COLO668 (cell line): Measurements from ENCODE around the gene CLSTN1.

Source experiments
- DNase-seq: peaks from one replicate; lab custom pipeline; 2025; ENCODE audit not compliant: unreplicated experiment; lab: John Stamatoyannopoulos, UW

CLSTN1 gene

DNA sequence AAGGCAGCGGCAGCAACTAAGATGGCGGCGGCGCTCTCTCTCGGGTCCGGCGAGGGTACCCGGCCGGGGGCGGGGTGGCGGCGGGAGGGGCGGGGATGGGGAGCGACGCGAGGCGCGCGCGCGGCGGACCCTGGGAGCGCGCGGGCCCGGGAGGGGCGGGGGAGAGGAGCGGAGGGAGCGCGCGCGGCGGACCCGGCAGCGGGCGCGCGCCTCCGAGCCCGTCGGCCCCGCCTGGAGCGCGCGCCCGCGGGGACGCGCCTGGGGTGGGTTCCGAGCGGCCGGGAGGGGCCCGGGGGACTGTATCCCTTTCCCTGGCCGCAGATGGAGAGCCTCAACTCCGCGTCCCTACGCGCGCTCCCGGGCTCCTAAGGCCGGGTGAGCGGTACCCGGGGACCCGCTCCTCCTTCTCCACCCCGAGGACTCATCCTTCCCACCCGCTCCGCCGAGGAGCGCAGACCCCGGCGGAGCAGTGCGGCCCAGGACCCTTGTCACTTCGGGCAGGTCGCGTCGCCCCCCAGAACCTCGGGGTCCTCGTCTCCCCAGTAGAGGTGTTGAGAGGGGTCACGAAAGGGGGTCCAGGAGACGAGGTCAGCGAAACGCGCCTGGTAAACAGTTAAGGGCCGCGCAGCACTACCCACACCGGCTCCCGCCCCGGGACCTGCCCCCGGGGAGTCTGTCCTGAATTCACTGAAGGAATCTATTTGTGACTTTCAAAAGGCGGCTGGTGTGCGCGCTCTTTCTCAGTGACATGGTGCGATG, at the start of gene CLSTN1:
TSS of gene CLSTN1 (minus strand) at position 23 of the 759 bp plus-strand sequence. CDS start 232 bp downstream, outside the sequence.
- peak; percentile 99 for DNase-seq

DNA sequence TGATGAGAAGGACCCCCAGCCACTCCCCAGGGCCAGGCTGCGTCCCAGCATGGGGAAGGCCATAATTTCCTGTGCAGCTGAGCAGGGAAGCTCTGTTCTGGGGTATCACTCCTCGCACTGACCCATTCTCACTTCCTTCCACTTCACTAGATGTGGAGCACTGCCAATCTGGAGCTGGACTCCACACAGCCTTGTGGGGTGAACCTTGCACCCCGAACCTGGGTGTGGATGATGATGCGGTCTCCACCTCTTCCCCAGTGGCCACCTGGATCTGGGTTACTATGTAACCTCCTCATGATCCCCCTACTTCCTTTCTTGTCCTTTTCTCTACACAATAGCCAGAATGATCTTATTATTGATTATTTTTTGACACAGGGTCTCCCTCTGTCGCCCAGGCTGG, 49.6 kb upstream of the CLSTN1 start:
- no peak for DNase-seq

DNA sequence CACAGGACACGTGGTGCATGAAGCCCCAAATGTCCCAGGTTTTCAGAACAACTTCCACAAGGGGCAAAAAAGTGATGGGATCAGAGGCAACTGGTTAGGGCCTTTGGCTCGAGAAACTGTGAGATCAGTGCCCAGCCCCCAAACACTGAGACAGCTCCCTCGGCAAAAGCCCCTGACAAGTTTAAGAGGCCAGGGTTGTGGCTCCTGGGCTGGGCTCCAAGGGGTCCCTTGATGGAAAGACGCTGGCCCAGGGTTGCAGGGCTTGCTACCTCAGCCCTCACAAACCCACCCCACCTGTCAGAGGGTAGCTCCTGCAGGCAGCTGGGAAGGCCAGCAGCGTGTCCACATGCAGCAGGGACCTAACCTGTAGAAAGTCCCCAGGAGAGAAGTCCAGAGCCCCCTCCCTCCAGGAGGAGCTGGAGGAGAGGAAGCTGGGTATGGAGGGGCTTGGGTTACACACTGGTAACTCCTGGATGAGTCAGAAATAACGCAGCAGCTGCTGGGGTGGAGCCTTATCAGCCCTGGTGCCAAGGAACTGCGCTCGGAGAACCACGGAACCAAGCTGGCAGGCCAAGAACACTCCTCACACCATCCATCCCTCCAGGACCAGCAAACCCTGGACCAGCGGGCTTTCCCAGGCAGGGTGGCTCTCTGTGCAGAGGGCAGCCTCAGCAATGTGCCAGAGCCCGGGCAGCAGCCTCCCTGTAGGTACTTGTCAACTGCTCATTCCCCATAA, 48.8 kb upstream of the CLSTN1 start:
- DNase-seq, result no peak

DNA sequence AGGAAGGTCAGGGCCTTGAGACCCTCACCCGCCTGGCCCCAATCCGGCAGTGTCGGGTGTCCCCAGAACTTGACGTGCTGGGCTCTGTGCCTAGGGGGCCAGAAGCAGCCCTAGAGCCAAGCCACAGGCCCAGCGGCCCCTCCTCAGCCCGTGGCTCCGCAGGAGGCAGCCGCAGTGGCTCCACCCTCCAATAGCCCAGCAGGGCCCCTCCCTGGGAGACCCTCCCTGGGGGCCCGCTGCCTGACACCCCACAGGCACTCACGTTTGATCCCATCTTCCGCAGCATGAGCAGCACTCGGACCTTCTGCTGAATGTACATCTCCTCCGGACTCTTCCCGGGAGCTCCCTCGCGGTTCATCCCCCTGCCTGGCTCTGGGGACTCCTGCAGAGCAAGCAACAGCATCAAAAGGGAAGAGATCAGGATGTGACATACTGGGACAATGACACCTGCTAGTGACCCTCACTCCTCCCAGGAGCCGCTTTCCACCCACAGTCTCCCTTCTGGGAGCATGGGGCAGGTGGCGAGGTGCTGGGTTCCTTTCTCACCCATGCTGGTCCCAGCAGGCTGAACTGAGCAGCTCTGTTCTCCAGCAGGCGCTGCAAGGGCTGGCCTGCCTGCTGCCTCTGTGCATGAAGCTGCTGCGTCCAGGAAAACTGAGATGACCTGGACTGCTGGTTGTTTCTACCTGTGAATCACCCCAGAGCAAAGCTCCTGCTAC, 48.1 kb upstream of the CLSTN1 start:
- DNase-seq, result no peak

DNA sequence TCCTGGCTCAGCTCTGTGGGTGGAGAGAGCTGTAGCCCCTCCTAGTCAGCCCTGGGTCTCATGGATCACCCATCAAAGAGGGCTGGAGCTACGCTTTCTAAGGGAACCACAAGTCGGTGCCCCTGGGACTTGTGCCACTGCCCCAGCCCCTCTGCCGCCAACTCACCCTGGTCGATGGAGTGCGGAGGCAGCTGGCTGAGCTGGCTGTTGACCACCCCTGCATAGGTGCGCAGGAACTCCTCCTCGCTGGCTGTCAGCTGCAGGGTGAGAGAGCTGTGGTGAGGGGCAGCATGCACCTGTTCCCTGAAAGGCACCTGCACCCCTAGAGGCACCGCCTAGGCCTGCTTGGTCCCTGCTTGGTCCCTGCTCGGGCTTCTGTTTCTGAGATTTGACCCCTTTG, 47.3 kb upstream of the CLSTN1 start:
- DNase-seq, result no peak

DNA sequence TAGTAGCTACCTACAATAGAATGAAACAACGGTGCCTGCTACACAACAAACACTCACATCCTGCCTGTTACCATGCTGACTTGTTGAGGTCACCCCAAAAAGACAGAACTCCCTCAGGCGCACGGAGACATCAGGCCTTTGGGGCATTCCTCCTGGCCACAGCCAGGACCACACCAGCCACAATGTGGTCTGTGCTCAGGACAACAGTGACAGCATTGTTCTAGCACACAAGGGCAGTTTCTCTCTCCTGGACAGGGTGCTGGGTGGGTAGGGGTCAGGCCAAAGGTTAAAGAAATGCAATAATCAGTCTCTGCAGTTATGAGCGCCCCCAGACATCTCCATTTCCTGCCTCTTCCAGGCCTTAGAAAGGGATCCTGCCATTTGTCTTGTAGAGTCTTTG, 46.8 kb upstream of the CLSTN1 start:
- DNase-seq, result no peak

DNA sequence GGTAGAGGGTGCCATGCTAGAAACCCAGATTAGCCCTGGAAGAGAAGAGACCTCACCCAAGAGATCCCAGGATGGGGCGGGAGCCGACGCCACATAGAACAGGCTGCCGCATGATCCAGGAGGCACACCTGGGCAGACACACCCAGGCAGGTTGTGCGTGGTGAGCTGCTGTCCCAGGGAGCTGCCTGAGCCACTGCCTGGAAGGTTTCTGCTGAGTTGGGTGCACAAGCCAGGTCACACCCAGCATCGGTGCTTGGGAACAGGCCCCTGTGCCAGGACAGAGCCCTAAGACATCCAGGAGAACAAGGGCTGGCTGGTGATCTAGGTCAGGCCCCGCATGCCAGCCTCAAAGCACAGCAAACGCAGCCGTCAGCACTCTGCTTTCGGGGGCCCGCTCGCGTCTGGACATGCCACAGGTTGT, 46.1 kb upstream of the CLSTN1 start:
- no peak for DNase-seq

GRCh38 chr1:9868244-9868590, 44.5 kb upstream of the CLSTN1 start:
- no peak for DNase-seq

DNA sequence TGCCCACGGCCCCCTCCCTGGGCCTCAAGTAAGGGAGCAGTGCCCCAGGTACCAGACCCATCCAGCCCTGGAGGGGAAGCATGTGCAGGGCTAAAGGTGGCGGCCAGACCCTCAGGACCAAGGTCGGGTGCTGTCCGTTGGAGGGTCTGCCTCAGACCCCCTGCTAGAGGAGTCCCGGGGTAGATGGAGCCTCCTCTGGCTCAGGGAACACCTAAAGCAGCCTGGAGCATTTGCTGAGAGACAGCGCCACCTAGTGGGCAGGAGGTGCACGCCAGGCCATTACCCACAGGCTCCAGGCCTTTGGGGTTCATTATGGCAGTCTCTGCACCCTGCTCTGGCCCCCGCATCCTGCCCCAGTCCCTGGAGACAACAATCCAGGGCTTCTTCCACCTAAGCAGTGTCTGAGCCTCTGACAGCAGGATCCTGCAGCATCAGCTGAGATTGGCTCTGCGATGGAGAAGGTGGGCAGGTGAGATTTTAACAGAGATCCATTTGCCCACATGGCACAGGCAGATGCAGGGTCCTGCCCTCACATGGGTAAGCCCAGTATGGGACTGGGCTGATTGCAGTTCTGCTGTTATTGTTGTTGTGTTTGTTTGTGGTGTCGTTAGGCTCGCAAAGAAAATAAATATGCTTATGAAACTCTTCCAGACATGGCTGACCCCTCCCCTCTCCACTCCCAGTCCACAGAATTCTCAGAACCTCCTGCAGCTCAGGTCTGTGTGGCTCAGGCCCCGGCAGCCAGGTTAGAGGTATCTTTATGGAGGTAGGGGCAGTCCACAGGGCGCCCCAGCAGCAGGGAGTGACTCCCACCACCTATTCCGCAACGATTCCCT, 43.9 kb upstream of the CLSTN1 start:
- peak; percentile 88 for DNase-seq

DNA sequence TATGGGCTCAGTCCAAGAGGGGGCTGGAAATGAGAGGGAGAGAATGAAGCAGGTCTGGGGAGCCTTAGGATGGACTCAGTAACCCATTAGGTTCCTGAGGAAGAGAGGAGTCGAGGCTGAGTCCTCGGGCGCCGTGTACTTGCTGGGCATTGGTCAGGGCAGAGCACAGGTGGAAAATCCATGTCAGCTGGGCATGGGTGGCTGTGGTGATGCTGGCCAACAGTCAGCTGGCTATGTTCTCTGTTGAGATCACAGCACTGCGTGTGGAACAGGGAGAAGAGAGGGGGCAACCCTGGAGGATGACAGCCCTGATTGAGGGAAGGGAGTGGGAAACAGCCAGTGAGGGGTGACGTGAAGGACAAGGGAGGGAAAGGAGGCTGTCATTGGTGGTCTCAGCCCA, 43.1 kb upstream of the CLSTN1 start:
- no peak for DNase-seq

- no peak for DNase-seq
Observed at GRCh38 chr1:9865724-9866123, 42.0 kb upstream of the CLSTN1 start.

DNA sequence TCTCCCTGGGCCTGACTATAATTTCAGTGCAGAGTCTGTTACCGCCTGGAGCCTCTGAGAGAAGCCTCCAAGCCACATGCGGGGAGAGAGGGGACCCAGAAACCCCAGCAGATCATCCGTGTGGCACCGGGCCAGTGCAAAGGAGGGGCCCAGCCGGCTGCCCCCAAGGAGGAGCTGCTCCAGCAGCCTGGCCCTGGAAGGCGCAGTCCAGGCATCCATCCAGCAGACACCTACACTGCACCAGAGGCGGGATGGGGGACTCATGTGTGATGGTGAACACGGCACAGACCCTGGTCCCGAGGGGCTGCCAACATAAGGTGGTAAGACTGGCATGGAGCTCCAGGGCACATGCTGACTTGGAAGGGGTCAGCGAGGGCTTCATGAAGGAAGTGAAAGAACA, 39.6 kb upstream of the CLSTN1 start:
- DNase-seq, result no peak

DNA sequence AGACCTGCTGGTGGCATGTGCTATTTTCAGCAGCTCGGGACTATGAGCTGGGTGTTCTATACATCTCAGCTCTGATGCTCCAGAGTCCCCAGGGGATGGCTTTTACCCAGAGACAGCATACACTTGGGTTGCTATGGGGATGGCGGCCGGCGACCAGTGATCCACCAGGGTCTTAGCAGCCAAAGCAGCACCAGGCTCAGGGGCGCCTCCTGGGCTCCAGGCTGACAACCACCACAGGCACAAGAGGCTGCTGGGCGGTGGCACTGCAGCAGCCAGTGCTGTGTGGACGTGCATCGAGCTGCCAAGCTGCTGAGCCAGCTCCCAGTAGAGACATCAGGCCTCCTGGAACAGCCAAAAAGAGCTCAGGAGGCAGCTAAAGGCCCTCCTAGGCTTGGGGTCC, 37.6 kb upstream of the CLSTN1 start:
- DNase-seq, result peak; percentile 45

GRCh38 chr1:9860887-9861286, 37.1 kb upstream of the CLSTN1 start:
- no peak for DNase-seq

GRCh38 chr1:9859281-9860014, 35.7 kb upstream of the CLSTN1 start:
- DNase-seq, result no peak

DNA sequence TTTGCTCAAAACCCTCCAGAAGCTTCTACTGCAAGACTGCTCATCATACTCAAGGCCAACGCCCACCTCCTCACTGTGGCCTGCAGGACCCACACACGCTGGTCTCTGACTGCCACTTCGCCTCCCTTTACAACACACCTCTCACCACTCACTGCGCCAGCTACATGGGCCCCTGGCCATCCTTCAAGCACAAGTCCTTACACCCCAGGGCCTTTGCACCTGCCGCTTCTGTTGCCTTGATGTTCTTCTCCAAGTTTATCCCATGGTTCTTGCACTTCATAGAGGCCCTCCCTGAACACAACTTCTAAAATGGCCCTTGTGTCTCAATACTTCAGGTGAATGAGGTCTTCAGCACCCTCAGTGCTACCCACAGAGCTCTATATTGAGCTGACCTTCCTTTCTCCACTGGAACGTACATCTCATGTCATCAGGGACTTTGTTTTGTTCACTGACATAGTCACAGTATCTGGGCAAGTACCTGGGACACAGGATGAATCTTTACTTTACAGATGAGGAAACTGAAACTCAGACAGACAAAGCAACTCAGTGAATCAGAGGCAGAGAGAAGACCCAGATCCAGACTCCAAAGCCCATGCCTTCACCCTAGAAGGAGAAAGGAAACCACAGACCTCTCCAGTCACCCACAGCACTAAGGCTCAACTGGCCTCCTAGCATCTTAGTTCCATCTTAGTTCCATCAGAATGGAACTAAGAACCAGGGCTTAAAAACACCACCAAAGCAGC, 34.7 kb upstream of the CLSTN1 start:
- no peak for DNase-seq

- no peak for DNase-seq
Observed at GRCh38 chr1:9855186-9855585, 31.4 kb upstream of the CLSTN1 start.

DNA sequence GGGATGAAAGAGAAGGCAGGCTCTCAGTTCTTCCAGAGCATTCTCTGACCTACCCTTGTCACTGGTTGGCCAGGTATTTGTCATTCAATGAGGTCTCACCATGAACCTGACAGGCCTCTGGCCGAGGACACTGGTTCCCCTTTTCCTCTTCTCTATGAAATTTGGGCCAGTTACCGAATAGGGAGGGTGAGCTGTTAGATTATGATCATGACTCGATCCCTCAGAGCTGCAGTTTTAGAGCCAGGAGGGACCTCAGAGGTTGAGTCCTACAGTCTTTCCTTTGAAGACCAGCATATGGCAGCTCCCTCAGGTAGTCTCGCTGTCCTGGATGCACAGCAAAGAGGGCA, 29.5 kb upstream of the CLSTN1 start:
- DNase-seq, result no peak

- peak; percentile 49 for DNase-seq
Observed at GRCh38 chr1:9852410-9853248, 28.9 kb upstream of the CLSTN1 start.
